Muscle of arm (tissue), 12 donors: Measurements from ENCODE around the gene FRMD3. TPM values are rescaled to one million over a fixed set of nuclear protein-coding genes. Genes with fewer than 3 reads are reported as not detected.

ENCODE experiments used
- polyA plus RNA-seq, 12 donors: library from polyadenylated mRNA; unstranded; fragments of 120-200 nt; gene quantifications; one replicate each; pipeline ENCODE4 v1.2.1, GENCODE V29; 2013; ENCODE audit not compliant: insufficient read length in 12 of 12

The FRMD3 gene
- polyA plus RNA-seq, 12 donors = 14.2 to 62.2 (median 28.5) TPM; not detected in 1

Other genes with a start within 250 kb of the FRMD3 start
- 1 to 10 TPM in 10 of 12 donors, not detected in 2; 3.1 to 7.7 (median 5.8) TPM for gene IDNK, start 84.7 kb upstream of the FRMD3 start, polyA plus RNA-seq
- gene UBQLN1, start 169.6 kb upstream of the FRMD3 start, polyA plus RNA-seq = 10 to 100 TPM in 11 of 12 donors, not detected in 1; 41.5 to 95.9 (median 73.7) TPM